ENCODE measurements around the gene PLPP3. TPM values are rescaled to one million over a fixed set of nuclear protein-coding genes. Genes with fewer than 3 reads are reported as not detected.

Gene PLPP3
- total RNA-seq, 2 donors from 2014 or later: 83.1 to 94.1 TPM

DNA sequence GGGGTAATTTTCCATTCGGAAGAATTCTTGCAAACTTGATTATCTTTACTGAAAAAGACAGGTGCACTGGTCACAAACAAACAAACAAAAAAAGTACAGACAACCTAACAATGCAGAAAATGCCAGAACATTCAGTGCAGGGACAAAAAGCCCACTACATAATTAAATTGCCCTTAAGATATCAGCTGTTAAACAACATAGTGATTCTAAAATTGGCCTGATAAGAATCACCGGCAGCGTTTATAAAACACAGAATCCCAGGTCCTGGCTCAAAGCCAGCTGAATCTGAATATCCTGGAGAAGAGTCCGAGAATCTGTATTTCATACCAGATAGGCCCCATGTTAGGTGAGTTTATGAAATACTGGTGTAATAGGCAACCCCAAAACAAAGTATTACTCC lies 6.1 kb downstream of the PLPP3 start:
- no peaks in the 10 kb centered on the region for H3K9me3 ChIP-seq
- H3K36me3 ChIP-seq: no peaks in the 10 kb centered on the region
- H3K27me3 ChIP-seq: no peaks in the 10 kb centered on the region
- H3K4me1 ChIP-seq: peaks cover 0 to 71% of the 10 kb centered on the region in 2 donors
- peak overlapping the region in 1 of 2 donors; percentile 7 for H3K4me3 ChIP-seq
- TF ChIP-seq, protein P1, sequence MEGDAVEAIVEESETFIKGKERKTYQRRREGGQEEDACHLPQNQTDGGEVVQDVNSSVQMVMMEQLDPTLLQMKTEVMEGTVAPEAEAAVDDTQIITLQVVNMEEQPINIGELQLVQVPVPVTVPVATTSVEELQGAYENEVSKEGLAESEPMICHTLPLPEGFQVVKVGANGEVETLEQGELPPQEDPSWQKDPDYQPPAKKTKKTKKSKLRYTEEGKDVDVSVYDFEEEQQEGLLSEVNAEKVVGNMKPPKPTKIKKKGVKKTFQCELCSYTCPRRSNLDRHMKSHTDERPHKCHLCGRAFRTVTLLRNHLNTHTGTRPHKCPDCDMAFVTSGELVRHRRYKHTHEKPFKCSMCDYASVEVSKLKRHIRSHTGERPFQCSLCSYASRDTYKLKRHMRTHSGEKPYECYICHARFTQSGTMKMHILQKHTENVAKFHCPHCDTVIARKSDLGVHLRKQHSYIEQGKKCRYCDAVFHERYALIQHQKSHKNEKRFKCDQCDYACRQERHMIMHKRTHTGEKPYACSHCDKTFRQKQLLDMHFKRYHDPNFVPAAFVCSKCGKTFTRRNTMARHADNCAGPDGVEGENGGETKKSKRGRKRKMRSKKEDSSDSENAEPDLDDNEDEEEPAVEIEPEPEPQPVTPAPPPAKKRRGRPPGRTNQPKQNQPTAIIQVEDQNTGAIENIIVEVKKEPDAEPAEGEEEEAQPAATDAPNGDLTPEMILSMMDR (IDR thresholded peaks at IDR 0.05): no peak
- no peak for DNase-seq (ENCODE audit: low spot score)
- H3K27ac ChIP-seq: peak overlapping the region; percentile 44 to 61

GRCh38 chr1:56572334-56573050 lies 6.9 kb downstream of the PLPP3 start:
- Histone ChIP-seq H3K4me1 (peaks cover 0 to 71% of the 10 kb centered on the region in 2 donors), H3K36me3 (no peaks in the 10 kb centered on the region), H3K27ac (peak overlapping the region; percentile 44 to 61), H3K4me3 (no peak overlapping the region), H3K9me3 (no peaks in the 10 kb centered on the region), H3K27me3 (no peaks in the 10 kb centered on the region)
- TF ChIP-seq, protein P1 (IDR thresholded peaks at IDR 0.05): no peak
- DNase-seq (ENCODE audit: low spot score): no peak

DNA sequence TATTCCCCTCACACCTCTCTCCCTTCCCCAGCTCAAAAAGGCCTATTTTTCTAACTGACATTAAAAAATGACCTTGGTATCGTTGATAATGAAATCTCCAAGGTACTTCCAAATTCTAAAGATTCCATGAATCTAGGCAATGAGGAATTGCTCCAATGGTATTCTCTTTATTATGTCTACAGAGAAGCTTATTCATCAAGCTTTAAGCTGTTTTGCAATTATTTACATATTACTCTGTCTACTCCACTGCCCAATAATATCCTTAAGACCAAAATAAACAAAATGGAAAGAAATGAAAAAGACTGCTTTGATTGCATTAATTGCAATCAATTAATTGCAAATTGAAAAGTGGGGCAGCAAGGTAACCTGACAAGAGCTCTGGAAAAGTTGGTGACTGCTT lies 7.9 kb downstream of the PLPP3 start:
- TF ChIP-seq, protein P1 (IDR thresholded peaks at IDR 0.05): no peak
- H3K27ac ChIP-seq: peak overlapping the region; percentile 44 to 55
- no peaks in the 10 kb centered on the region for H3K9me3 ChIP-seq
- peaks cover 0 to 71% of the 10 kb centered on the region in 2 donors for H3K4me1 ChIP-seq
- no peaks in the 10 kb centered on the region for H3K36me3 ChIP-seq
- no peak overlapping the region for H3K4me3 ChIP-seq
- no peaks in the 10 kb centered on the region for H3K27me3 ChIP-seq
- no peak for DNase-seq (ENCODE audit: low spot score)

- Histone ChIP-seq H3K27me3 (no peaks in the 10 kb centered on the region), H3K4me3 (no peak overlapping the region), H3K9me3 (no peaks in the 10 kb centered on the region), H3K36me3 (no peaks in the 10 kb centered on the region), H3K4me1 (peaks cover 0 to 71% of the 10 kb centered on the region in 2 donors), H3K27ac (peak overlapping the region; percentile 44 to 55)
- DNase-seq (ENCODE audit: low spot score): no peak
- TF ChIP-seq, protein P1 (IDR thresholded peaks at IDR 0.05): no peak
Observed at GRCh38 chr1:56570924-56571372, 8.4 kb downstream of the PLPP3 start.

DNA sequence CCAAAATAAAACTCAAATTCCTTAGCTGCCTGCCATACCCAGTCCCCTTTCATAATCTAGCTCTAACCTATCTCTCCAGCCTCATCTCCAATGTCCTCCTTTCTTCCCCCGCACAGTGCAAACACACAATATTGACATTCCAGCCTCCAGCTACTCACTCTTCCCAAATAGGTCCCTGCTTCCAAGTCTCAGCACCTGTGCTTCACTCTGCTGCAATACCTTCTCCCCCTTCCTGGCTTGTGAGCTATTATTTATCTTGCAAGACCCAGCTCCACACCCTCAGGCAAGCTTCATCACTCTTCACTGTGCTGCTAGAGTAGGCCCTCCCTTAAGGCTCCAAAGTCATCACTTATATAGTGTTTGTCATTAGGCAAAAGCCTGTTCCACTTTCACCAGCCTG lies 9.7 kb downstream of the PLPP3 start:
- Histone ChIP-seq H3K36me3 (no peaks in the 10 kb centered on the region), H3K4me3 (no peak overlapping the region), H3K27ac (peak overlapping the region; percentile 6 to 55), H3K27me3 (no peaks in the 10 kb centered on the region), H3K4me1 (peaks cover 0 to 72% of the 10 kb centered on the region in 2 donors), H3K9me3 (no peaks in the 10 kb centered on the region)
- TF ChIP-seq, protein P1 (IDR thresholded peaks at IDR 0.05): no peak
- DNase-seq (ENCODE audit: low spot score): no peak

Data from right atrium auricular region (tissue), 2 donors.